Stimulated activated naive CD4-positive, alpha-beta T cell (primary cell): Measurements from ENCODE around the gene ADAMTS16.
"Not testable (repeated sequence)": the region's sequence is repeated elsewhere in the genome, so short reads cannot be mapped to it uniquely, and the experiment has no call there.

Experiments used
- DNase-seq, 6 experiments: peaks; one replicate each; lab custom pipeline; 2025; lab: John Stamatoyannopoulos, UW

ADAMTS16 gene

GRCh38 chr5:5139777-5140478 lies at the start of gene ADAMTS16:
Gene ADAMTS16, plus strand, starts transcription at chr5:5140330. Its CDS starts 138 bp downstream, at chr5:5140468.
- DNase-seq, result no peak

- DNase-seq, result no peak
Observed at GRCh38 chr5:5092149-5092548, 48.0 kb upstream of the ADAMTS16 start.

GRCh38 chr5:5100635-5101034 lies 39.5 kb upstream of the ADAMTS16 start:
- DNase-seq, result no peak

- DNase-seq, result no peak
Observed at GRCh38 chr5:5101676-5102075, 38.5 kb upstream of the ADAMTS16 start.

GRCh38 chr5:5103245-5103644 lies 36.9 kb upstream of the ADAMTS16 start:
- DNase-seq, result no peak

- DNase-seq, result no peak
Observed at GRCh38 chr5:5104550-5104949, 35.6 kb upstream of the ADAMTS16 start.

- no peak for DNase-seq
Observed at GRCh38 chr5:5105531-5105930, 34.6 kb upstream of the ADAMTS16 start.

- no peak for DNase-seq
Observed at GRCh38 chr5:5116956-5117355, 23.2 kb upstream of the ADAMTS16 start.

GRCh38 chr5:5122776-5123175 lies 17.4 kb upstream of the ADAMTS16 start:
- DNase-seq, result no peak

- DNase-seq, result no peak
Observed at GRCh38 chr5:5124231-5124630, 15.9 kb upstream of the ADAMTS16 start.

GRCh38 chr5:5126444-5126843 lies 13.7 kb upstream of the ADAMTS16 start:
- no peak for DNase-seq

- DNase-seq, result no peak
Observed at GRCh38 chr5:5128766-5129165, 11.4 kb upstream of the ADAMTS16 start.

- no peak for DNase-seq
Observed at GRCh38 chr5:5132234-5132633, 7.9 kb upstream of the ADAMTS16 start.

GRCh38 chr5:5132693-5133295 lies 7.3 kb upstream of the ADAMTS16 start:
- DNase-seq, result no peak

GRCh38 chr5:5134107-5134506 lies 6.0 kb upstream of the ADAMTS16 start:
- DNase-seq, result no peak

- DNase-seq, result no peak
Observed at GRCh38 chr5:5135957-5136676, 4.0 kb upstream of the ADAMTS16 start.

GRCh38 chr5:5137851-5138250 lies 2.3 kb upstream of the ADAMTS16 start:
- DNase-seq, result not testable (repeated sequence)

GRCh38 chr5:5139336-5139776 lies 774 bp upstream of the ADAMTS16 start:
- DNase-seq, result no peak

GRCh38 chr5:5140479-5141338 lies 579 bp downstream of the ADAMTS16 start:
- no peak for DNase-seq

- DNase-seq, result no peak
Observed at GRCh38 chr5:5141339-5141599, 1.1 kb downstream of the ADAMTS16 start.

- peak in 4 of 6 experiments; percentile 1 to 45 (median 24) for DNase-seq
Observed at GRCh38 chr5:5141625-5142525, 1.7 kb downstream of the ADAMTS16 start.
